GM08714 (cell line): Measurements from ENCODE around the gene AKT3.

ENCODE experiments used
- H3K4me3 ChIP-seq: fragments of 200-500 bp; sonication (Bioruptor generic); 2 replicates; pipeline ENCODE4 v1.5.1; 2014; ENCODE audit warnings: mild to moderate bottlenecking, low read length, inconsistent platforms
- ZNF274 ChIP-seq: IDR thresholded peaks from 2 replicates; pipeline ENCODE4 v1.6.1; 2012; ENCODE audit warnings: mild to moderate bottlenecking, low read depth, low read length

Gene AKT3

GRCh38 chr1:243510928-243511327 is 339.1 kb downstream of the AKT3 start:
- no peak overlapping the region for H3K4me3 ChIP-seq
- TF ChIP-seq ZNF274, result no peak

GRCh38 chr1:243508943-243509342 is 341.1 kb downstream of the AKT3 start:
- H3K4me3 ChIP-seq, result no peak overlapping the region
- TF ChIP-seq ZNF274, result no peak

- no peak for TF ChIP-seq ZNF274
Measured at GRCh38 chr1:243508303-243508713, 341.7 kb downstream of the AKT3 start.

GRCh38 chr1:243507672-243508302 is 342.3 kb downstream of the AKT3 start:
- H3K4me3 ChIP-seq, result no peak overlapping the region
- TF ChIP-seq ZNF274, result no peak

More at GRCh38 chr1:243508303-243508713, 341.7 kb downstream of the AKT3 start:
- no peak overlapping the region for H3K4me3 ChIP-seq

- H3K4me3 ChIP-seq, result no peak overlapping the region
Measured at GRCh38 chr1:243507001-243507671, 342.9 kb downstream of the AKT3 start.

GRCh38 chr1:243505986-243506689 is 343.9 kb downstream of the AKT3 start:
- TF ChIP-seq ZNF274, result no peak
- H3K4me3 ChIP-seq, result no peak overlapping the region; the same call in 1 of the 2 replicates

More at GRCh38 chr1:243507001-243507671, 342.9 kb downstream of the AKT3 start:
- TF ChIP-seq ZNF274, result no peak

- no peak overlapping the region for H3K4me3 ChIP-seq
- no peak for TF ChIP-seq ZNF274
Measured at GRCh38 chr1:243503155-243503554, 346.9 kb downstream of the AKT3 start.

GRCh38 chr1:243501002-243501401 is 349.0 kb downstream of the AKT3 start:
- H3K4me3 ChIP-seq, result no peak overlapping the region
- TF ChIP-seq ZNF274, result no peak

- TF ChIP-seq ZNF274, result no peak
- no peak overlapping the region for H3K4me3 ChIP-seq
Measured at GRCh38 chr1:243500512-243500911, 349.5 kb downstream of the AKT3 start.

- TF ChIP-seq ZNF274, result no peak
Measured at GRCh38 chr1:243499711-243500110, 350.3 kb downstream of the AKT3 start.

GRCh38 chr1:243499248-243499647 is 350.8 kb downstream of the AKT3 start:
- TF ChIP-seq ZNF274, result no peak
- H3K4me3 ChIP-seq, result no peak overlapping the region

More at GRCh38 chr1:243499711-243500110, 350.3 kb downstream of the AKT3 start:
- no peak overlapping the region for H3K4me3 ChIP-seq

GRCh38 chr1:243497939-243498681 is 351.9 kb downstream of the AKT3 start:
- no peak overlapping the region for H3K4me3 ChIP-seq
- no peak for TF ChIP-seq ZNF274

- TF ChIP-seq ZNF274, result no peak
- no peak overlapping the region for H3K4me3 ChIP-seq
Measured at GRCh38 chr1:243496806-243497205, 353.2 kb downstream of the AKT3 start.

- no peak overlapping the region for H3K4me3 ChIP-seq
- TF ChIP-seq ZNF274, result no peak
Measured at GRCh38 chr1:243496187-243496646, 353.8 kb downstream of the AKT3 start.
